ENCODE measurements around the gene CORO1A.

GRCh38 chr16:30144017-30144416 is 39.4 kb upstream of the CORO1A start:
- TF ChIP-seq CTCF (IDR thresholded peaks at IDR 0.05; ENCODE audit: low read depth, low read length) = no peak
- no peak for TF ChIP-seq EZH2phosphoT487 (IDR thresholded peaks at IDR 0.05; ENCODE audit: low read depth)
